DND-41 (cell line): ENCODE measurements around the gene SGIP1.

Experiments used
- ATAC-seq: fragments of 200-7000 bp; cut with Tn5 transposase; 3 replicates; pipeline ENCODE4 v1.9.1; 2021; ENCODE audit warnings: low read depth; ENCODE audit not compliant: insufficient read depth
- DNase-seq: peaks from one replicate; pipeline ENCODE4 v3.0.0-alpha.2; 2020
- H2AFZ ChIP-seq: 2 replicates; pipeline ENCODE4 v1.6.0; 2012; ENCODE audit warnings: low read depth, low read length
- H3K27ac ChIP-seq: 2 replicates; pipeline ENCODE4 v1.5.1; 2012; ENCODE audit warnings: low read length, inconsistent platforms
- H3K27me3 ChIP-seq: fragments of 200-600 bp; sonication (generic); 2 replicates; pipeline ENCODE4 v1.6.0; 2012; ENCODE audit warnings: low read length, mild to moderate bottlenecking, inconsistent platforms; ENCODE audit not compliant: insufficient read depth, poor library complexity
- H3K36me3 ChIP-seq: 2 replicates; pipeline ENCODE4 v1.5.1; 2012; ENCODE audit warnings: low read length, inconsistent platforms; ENCODE audit not compliant: insufficient read depth
- H3K4me1 ChIP-seq: 2 replicates; pipeline ENCODE4 v1.5.1; 2012; ENCODE audit warnings: mild to moderate bottlenecking, low read length; ENCODE audit not compliant: insufficient read depth
- H3K4me2 ChIP-seq: 2 replicates; pipeline ENCODE4 v1.6.0; 2012; ENCODE audit warnings: mild to moderate bottlenecking, moderate library complexity, low read length, inconsistent platforms; ENCODE audit not compliant: insufficient read depth
- H3K4me3 ChIP-seq, 2 experiments: fragments of 200-600 bp in 1 of 2; shearing (Covaris generic) in 1 of 2; 2 replicates each; pipeline ENCODE4 v1.5.1; 2012 to 2016; ENCODE audit warnings: inconsistent platforms in 2 of 2, low read length in 2 of 2, mild to moderate bottlenecking in 2 of 2, low read depth in 1 of 2, moderate library complexity in 1 of 2
- H3K79me2 ChIP-seq: 2 replicates; pipeline ENCODE4 v1.6.0; 2012; ENCODE audit warnings: low read length, inconsistent platforms; ENCODE audit not compliant: insufficient read depth
- H3K9ac ChIP-seq: 2 replicates; pipeline ENCODE4 v1.6.0; 2012; ENCODE audit warnings: low read depth, mild to moderate bottlenecking, inconsistent platforms, low read length, moderate library complexity
- H3K9me3 ChIP-seq: 2 replicates; pipeline ENCODE4 v1.5.1; 2012; ENCODE audit warnings: low read length, moderate library complexity, mild to moderate bottlenecking, inconsistent platforms; ENCODE audit not compliant: insufficient read depth, severe bottlenecking
- H4K20me1 ChIP-seq: 2 replicates; pipeline ENCODE4 v1.6.0; 2012; ENCODE audit warnings: low read length; ENCODE audit not compliant: insufficient read depth
- EZH2 ChIP-seq: IDR thresholded peaks from 3 replicates; pipeline ENCODE4 v1.6.1; 2012; ENCODE audit warnings: borderline replicate concordance, low read depth, mild to moderate bottlenecking, moderate library complexity, low read length, inconsistent platforms; ENCODE audit not compliant: severe bottlenecking
- TF ChIP-seq, protein P1 (sequence below): IDR thresholded peaks from 2 replicates; pipeline ENCODE4 v1.5.1; 2012; ENCODE audit warnings: borderline replicate concordance, low read length, moderate library complexity, mild to moderate bottlenecking; ENCODE audit not compliant: poor library complexity, severe bottlenecking; ENCODE audit errors: extremely low read depth

SGIP1 gene

DNA sequence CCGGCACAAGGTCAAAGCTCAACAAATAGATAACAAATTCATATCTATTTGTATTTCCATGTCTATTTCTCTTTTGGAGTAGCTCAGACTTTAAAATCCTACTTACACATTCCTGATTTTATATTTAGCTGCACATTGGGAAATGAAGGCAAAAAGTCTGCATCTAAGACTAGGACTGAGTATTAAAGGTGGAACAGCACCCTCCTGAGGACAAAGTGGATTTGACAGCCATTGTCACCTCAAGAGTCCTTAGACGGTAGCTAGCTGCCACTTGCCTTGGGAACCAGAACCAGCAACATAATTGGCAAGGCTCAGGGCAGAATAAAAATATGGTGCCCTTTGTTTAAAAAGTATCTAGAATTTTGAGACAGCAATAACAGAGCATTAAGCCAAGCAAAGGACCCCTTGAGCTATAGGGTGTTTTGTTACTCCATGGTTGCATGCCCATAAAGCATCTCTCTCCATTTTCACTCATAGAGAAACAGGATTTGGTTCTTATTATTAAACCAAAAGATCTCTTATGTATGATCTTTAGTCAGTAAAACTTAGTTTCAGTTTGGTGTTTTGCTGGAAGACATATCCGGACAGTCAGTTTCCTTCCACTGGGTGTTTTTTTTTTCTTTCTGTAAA, 30.0 kb upstream of the SGIP1 start:
- Histone ChIP-seq H3K4me1 (no peaks in the 10 kb centered on the region), H3K9ac (no peak overlapping the region), H3K27ac (no peak overlapping the region), H3K9me3 (no peaks in the 10 kb centered on the region), H2AFZ (no peak overlapping the region), H3K4me2 (no peak overlapping the region), H3K36me3 (no peaks in the 10 kb centered on the region), H3K27me3 (peaks cover 4% of the 10 kb centered on the region), H3K4me3 (no peak overlapping the region), H3K79me2 (no peaks in the 10 kb centered on the region), H4K20me1 (no peaks in the 10 kb centered on the region)
- TF ChIP-seq, protein P1, sequence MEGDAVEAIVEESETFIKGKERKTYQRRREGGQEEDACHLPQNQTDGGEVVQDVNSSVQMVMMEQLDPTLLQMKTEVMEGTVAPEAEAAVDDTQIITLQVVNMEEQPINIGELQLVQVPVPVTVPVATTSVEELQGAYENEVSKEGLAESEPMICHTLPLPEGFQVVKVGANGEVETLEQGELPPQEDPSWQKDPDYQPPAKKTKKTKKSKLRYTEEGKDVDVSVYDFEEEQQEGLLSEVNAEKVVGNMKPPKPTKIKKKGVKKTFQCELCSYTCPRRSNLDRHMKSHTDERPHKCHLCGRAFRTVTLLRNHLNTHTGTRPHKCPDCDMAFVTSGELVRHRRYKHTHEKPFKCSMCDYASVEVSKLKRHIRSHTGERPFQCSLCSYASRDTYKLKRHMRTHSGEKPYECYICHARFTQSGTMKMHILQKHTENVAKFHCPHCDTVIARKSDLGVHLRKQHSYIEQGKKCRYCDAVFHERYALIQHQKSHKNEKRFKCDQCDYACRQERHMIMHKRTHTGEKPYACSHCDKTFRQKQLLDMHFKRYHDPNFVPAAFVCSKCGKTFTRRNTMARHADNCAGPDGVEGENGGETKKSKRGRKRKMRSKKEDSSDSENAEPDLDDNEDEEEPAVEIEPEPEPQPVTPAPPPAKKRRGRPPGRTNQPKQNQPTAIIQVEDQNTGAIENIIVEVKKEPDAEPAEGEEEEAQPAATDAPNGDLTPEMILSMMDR = peak; percentile 71
- no peak for TF ChIP-seq EZH2
- DNase-seq (peak; percentile 9), ATAC-seq (peak; percentile 57; the same call in 1 of the 3 replicates)

DNA sequence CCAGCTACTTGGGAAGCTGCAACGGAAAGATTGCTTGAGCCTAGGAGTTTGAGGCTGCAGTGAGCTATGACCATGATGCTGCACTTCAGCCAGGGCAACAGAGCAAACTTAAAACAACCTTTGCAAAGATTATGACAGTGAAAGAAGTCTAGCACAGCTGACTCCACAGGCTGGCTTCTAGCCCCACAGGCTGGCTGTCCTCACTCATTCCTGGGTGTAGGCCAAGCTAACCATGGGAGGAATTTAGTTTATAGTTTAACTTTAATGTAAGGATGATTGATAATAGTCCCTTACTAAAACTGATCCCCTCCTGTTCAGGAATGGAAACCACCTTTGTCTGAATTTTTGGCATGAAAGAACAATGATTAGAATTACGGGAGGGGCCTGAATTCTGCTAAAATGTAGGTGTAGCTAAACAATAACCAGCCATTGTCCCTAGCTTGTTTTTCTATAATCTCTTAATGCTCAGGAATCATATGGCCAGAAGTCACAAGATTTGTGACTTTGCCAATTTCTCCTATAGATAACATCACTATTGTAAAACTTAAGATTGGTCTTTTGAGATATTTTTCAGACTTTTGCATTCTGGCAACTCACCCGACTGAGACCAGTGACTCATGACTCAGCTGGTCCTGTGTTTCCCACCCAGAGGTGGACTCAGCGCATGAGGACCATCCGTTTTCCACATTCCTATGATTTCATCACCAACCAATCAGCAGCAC, 28.1 kb upstream of the SGIP1 start:
- ATAC-seq = no peak
- H3K27ac ChIP-seq = no peak overlapping the region
- no peak overlapping the region for H3K4me2 ChIP-seq
- no peaks in the 10 kb centered on the region for H3K9me3 ChIP-seq
- H3K36me3 ChIP-seq = no peaks in the 10 kb centered on the region
- no peak for TF ChIP-seq EZH2
- TF ChIP-seq, protein P1 = no peak
- no peak overlapping the region for H3K9ac ChIP-seq
- H3K4me3 ChIP-seq = no peak overlapping the region
- no peak for DNase-seq
- H3K79me2 ChIP-seq = no peaks in the 10 kb centered on the region
- H3K27me3 ChIP-seq = peaks cover 4% of the 10 kb centered on the region
- no peak overlapping the region for H2AFZ ChIP-seq
- H3K4me1 ChIP-seq = no peaks in the 10 kb centered on the region
- no peaks in the 10 kb centered on the region for H4K20me1 ChIP-seq

DNA sequence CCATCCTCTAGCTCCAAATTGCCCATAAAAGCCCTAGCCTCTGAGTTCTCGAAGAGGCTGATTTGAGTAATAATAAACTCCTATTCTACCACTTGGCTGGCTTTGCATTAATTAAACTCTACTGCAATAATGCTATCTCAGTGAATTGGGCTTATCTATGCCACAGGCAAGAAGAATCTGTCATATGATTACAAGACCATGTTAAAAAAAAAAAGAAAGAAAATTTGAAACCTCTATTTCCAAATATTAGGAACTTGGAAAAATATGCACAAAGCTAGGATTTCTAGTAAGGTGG, 27.6 kb upstream of the SGIP1 start:
- no peaks in the 10 kb centered on the region for H3K36me3 ChIP-seq
- H3K9ac ChIP-seq = no peak overlapping the region
- no peaks in the 10 kb centered on the region for H4K20me1 ChIP-seq
- no peaks in the 10 kb centered on the region for H3K9me3 ChIP-seq
- ATAC-seq (no peak), DNase-seq (no peak)
- H3K4me1 ChIP-seq = no peaks in the 10 kb centered on the region
- H2AFZ ChIP-seq = no peak overlapping the region
- no peaks in the 10 kb centered on the region for H3K79me2 ChIP-seq
- no peak overlapping the region for H3K4me3 ChIP-seq
- H3K27me3 ChIP-seq = peaks cover 4% of the 10 kb centered on the region
- no peak overlapping the region for H3K4me2 ChIP-seq
- no peak for TF ChIP-seq EZH2
- TF ChIP-seq, protein P1 = no peak
- no peak overlapping the region for H3K27ac ChIP-seq
